ENCODE results near the gene IGFL1.

The IGFL1 gene

DNA sequence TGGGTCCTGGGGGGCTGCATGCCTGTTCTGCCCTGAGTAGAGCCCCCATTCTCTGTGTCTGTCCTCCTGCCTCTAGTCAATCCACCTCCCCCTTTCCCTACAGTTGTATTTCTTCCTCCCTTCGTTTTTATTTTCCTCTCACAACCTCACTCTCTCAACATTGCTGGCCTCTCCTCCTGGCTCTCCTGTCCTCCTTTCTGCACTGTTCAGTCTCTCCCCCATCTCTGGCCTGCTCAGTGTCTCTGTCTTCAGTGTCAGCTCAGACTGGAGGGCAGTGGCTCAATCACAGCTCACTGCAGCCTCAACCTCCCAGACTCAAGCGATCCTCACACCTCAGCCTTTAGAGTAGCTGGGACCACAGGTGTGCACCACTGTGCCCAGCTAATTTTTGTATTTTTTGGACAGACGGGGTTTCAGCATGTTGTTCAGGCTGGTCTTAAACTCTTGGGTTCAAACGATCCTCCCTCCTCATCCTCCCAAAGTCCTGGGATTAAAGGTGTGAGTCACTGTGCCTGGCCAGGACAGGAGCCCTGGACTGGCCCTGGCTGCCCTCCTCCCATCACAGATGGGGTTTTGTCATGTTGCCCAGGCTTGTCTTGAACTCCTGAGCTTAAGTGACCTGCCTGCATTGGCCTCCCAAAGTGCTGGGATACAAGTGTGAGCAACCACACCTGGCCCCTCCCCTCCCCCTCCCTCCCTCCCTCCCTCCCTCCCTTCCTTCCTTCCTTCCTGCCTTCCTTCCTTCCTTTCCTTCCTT, 32.0 kb upstream of the IGFL1 start:
- TF ChIP-seq TAF1 (IDR thresholded peaks at IDR 0.05; ENCODE audit: borderline replicate concordance, insufficient read depth, low read length) (no peak), FOXP2 (optimal IDR thresholded peaks at IDR 0.05; ENCODE audit: borderline replicate concordance, extremely low read depth, extremely low read length, insufficient read depth) (no peak), SIN3A (IDR thresholded peaks at IDR 0.05; ENCODE audit: borderline replicate concordance, insufficient read depth, low read length) (no peak), POLR2AphosphoS5 (IDR thresholded peaks at IDR 0.05; ENCODE audit: low read depth, low read length) (no peak)
- TF ChIP-seq, protein P1, sequence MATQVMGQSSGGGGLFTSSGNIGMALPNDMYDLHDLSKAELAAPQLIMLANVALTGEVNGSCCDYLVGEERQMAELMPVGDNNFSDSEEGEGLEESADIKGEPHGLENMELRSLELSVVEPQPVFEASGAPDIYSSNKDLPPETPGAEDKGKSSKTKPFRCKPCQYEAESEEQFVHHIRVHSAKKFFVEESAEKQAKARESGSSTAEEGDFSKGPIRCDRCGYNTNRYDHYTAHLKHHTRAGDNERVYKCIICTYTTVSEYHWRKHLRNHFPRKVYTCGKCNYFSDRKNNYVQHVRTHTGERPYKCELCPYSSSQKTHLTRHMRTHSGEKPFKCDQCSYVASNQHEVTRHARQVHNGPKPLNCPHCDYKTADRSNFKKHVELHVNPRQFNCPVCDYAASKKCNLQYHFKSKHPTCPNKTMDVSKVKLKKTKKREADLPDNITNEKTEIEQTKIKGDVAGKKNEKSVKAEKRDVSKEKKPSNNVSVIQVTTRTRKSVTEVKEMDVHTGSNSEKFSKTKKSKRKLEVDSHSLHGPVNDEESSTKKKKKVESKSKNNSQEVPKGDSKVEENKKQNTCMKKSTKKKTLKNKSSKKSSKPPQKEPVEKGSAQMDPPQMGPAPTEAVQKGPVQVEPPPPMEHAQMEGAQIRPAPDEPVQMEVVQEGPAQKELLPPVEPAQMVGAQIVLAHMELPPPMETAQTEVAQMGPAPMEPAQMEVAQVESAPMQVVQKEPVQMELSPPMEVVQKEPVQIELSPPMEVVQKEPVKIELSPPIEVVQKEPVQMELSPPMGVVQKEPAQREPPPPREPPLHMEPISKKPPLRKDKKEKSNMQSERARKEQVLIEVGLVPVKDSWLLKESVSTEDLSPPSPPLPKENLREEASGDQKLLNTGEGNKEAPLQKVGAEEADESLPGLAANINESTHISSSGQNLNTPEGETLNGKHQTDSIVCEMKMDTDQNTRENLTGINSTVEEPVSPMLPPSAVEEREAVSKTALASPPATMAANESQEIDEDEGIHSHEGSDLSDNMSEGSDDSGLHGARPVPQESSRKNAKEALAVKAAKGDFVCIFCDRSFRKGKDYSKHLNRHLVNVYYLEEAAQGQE (IDR thresholded peaks at IDR 0.05; ENCODE audit: insufficient read depth in 1 of 2, low read depth in 2 of 2, low read length in 2 of 2), result no peak

DNA sequence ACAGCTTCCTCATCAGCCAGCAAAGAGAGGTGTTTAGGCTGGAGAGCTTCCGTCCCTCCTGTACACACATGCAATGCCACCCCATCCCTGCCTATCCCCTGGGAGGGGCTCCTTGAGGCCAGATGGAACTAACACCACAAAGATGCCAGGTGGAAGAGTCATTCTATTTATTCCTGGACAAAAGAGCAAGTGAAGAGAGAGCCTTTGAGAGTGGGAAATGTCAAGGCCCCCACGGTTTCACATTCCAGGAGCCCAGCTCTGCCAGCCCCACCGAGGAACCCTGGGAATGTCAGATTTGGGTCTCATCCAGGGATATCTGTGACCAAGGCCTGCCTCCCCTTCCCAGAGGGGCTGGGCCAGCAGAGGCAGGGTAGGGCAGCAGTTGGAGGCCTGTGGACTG, 30.8 kb upstream of the IGFL1 start:
- TF ChIP-seq FOXP2 (optimal IDR thresholded peaks at IDR 0.05; ENCODE audit: borderline replicate concordance, extremely low read depth, extremely low read length, insufficient read depth), result no peak
- TF ChIP-seq, protein P1 (IDR thresholded peaks at IDR 0.05; ENCODE audit: insufficient read depth in 1 of 2, low read depth in 2 of 2, low read length in 2 of 2), result no peak
- no peak for TF ChIP-seq SIN3A (IDR thresholded peaks at IDR 0.05; ENCODE audit: borderline replicate concordance, insufficient read depth, low read length)
- no peak for TF ChIP-seq TAF1 (IDR thresholded peaks at IDR 0.05; ENCODE audit: borderline replicate concordance, insufficient read depth, low read length)
- no peak for TF ChIP-seq POLR2AphosphoS5 (IDR thresholded peaks at IDR 0.05; ENCODE audit: low read depth, low read length)

DNA sequence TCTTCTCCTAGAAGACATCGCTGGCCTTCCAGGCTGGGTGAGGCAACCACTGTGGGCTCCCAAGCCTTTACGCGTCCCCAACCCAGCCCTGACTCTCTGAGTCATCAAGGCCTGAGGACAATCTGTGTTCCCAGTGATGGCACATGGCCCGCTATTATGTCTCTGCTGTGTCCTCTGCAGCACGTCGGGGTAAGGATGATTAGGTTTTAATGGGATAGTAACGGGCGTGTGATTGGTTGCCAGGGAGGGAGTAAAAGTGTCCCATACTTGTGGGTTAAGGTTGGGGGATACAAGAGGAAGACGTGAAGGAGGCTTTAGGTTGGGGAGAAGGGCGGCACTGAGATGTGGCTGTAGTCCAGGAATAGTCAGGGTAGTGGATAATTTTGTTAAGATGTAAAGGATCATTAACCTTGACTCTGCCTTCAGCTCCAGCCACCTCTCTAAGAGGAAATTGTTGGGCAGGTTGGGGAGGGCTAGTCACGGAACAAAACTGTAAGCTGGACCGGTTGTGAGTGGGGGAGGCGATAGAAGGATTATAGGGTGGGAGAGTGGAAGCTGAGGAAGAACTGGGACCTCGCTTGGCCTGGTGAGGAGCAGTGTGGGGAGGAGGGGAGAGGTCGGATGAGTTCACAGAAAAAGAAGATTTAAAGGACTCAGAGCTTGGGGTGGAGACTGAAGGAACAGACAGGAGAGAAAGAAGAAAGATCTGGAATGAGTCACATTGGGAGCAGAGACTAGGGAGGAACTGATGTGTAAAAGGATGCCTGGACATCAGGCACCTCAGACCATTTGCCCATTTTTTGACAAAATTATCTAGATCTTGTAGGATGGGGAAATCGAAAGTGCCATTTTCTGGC, 27.9 kb upstream of the IGFL1 start:
- TF ChIP-seq FOXP2 (optimal IDR thresholded peaks at IDR 0.05; ENCODE audit: borderline replicate concordance, extremely low read depth, extremely low read length, insufficient read depth) (no peak), SIN3A (IDR thresholded peaks at IDR 0.05; ENCODE audit: borderline replicate concordance, insufficient read depth, low read length) (no peak), POLR2AphosphoS5 (IDR thresholded peaks at IDR 0.05; ENCODE audit: low read depth, low read length) (no peak), TAF1 (IDR thresholded peaks at IDR 0.05; ENCODE audit: borderline replicate concordance, insufficient read depth, low read length) (no peak)
- TF ChIP-seq, protein P1 (IDR thresholded peaks at IDR 0.05; ENCODE audit: insufficient read depth in 1 of 2, low read depth in 2 of 2, low read length in 2 of 2), result no peak

DNA sequence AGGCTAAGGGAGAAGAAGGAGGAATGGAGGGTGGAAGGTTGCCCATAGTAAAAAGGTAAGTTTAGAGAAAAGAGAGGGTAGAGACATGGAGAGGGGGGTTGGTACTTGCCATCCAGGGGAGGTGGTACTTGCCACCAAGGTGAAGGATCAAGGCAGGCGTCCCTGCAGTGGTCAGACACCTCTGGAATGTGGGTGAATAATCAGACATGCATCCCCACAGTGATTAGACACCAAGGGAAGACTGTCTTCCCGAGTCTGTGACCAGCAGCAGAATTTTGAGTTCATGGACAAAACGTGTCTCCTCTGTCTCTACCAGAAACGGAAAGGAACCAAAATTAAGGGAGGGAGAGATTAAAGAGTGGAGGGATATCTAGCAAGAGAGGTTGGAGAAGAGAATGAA, 27.1 kb upstream of the IGFL1 start:
- TF ChIP-seq SIN3A (IDR thresholded peaks at IDR 0.05; ENCODE audit: borderline replicate concordance, insufficient read depth, low read length), result no peak
- no peak for TF ChIP-seq TAF1 (IDR thresholded peaks at IDR 0.05; ENCODE audit: borderline replicate concordance, insufficient read depth, low read length)
- no peak for TF ChIP-seq POLR2AphosphoS5 (IDR thresholded peaks at IDR 0.05; ENCODE audit: low read depth, low read length)
- TF ChIP-seq, protein P1 (IDR thresholded peaks at IDR 0.05; ENCODE audit: insufficient read depth in 1 of 2, low read depth in 2 of 2, low read length in 2 of 2), result no peak
- no peak for TF ChIP-seq FOXP2 (optimal IDR thresholded peaks at IDR 0.05; ENCODE audit: borderline replicate concordance, extremely low read depth, extremely low read length, insufficient read depth)

Measured in PFSK-1 (cell line).